ENCODE data around the gene NOP10. TPM values are rescaled to one million over a fixed set of nuclear protein-coding genes. Genes with fewer than 3 reads are reported as not detected.

Gene NOP10
- polyA plus RNA-seq, 1 of the 3 experiments (the other 2 are of a cell fraction) = 440 TPM

- peaks cover 3% of the 10 kb centered on the region for H3F3A ChIP-seq (replicated peaks; ENCODE audit: insufficient read depth)
- POLR2A ChIA-PET = no interaction called here
- no peaks in the 10 kb centered on the region for H4K20me1 ChIP-seq (ENCODE audit: insufficient read depth)
- no peaks in the 10 kb centered on the region for H3K9me2 ChIP-seq
- 80% methylated on average over 2 of the region's 2 CpGs for WGBS (ENCODE audit: low lambda C conversion rate)
- no peak overlapping the region for H3K9ac ChIP-seq
- H3K4me2 ChIP-seq = no peak overlapping the region
- no peaks in the 10 kb centered on the region for H3K27me3 ChIP-seq (ENCODE audit: insufficient read depth)
- H3K4me1 ChIP-seq (ENCODE audit: control insufficient read depth in 1 of 2, insufficient read depth in 2 of 2, low read depth in 1 of 2, low read length in 1 of 2) = no peaks in the 10 kb centered on the region
- TF ChIP-seq GATA2 (CRISPR knock-in tag; IDR thresholded peaks at IDR 0.05) (no peak), ZBTB33 (IDR thresholded peaks at IDR 0.05; ENCODE audit: borderline replicate concordance, low read depth) (no peak), FOXJ3 (CRISPR knock-in tag; IDR thresholded peaks at IDR 0.05) (no peak), FOXM1 (IDR thresholded peaks at IDR 0.05; ENCODE audit: low read depth) (no peak), SMC3 (IDR thresholded peaks at IDR 0.05; ENCODE audit: low read depth, low read length) (no peak), CTCF (IDR thresholded peaks at IDR 0.05) (no peak), IRF3 (IDR thresholded peaks at IDR 0.05; ENCODE audit: low read depth, low read length) (no peak), NFIC (IDR thresholded peaks at IDR 0.05; ENCODE audit: borderline replicate concordance) (no peak), TCF12 (IDR thresholded peaks at IDR 0.05) (no peak), SIN3A (IDR thresholded peaks at IDR 0.05; ENCODE audit: borderline replicate concordance, low read depth, low read length) (no peak), POLR2AphosphoS5 (IDR thresholded peaks at IDR 0.05; ENCODE audit: low read depth, low read length) (no peak)
- TF ChIP-seq, protein P1, sequence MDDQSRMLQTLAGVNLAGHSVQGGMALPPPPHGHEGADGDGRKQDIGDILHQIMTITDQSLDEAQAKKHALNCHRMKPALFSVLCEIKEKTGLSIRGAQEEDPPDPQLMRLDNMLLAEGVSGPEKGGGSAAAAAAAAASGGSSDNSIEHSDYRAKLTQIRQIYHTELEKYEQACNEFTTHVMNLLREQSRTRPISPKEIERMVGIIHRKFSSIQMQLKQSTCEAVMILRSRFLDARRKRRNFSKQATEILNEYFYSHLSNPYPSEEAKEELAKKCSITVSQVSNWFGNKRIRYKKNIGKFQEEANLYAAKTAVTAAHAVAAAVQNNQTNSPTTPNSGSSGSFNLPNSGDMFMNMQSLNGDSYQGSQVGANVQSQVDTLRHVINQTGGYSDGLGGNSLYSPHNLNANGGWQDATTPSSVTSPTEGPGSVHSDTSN (IDR thresholded peaks at IDR 0.05) = no peak
- H3K27ac ChIP-seq (ENCODE audit: low read depth in 2 of 2, low read length in 1 of 2) = no peak overlapping the region
- H2AFZ ChIP-seq (ENCODE audit: low read depth) = no peak overlapping the region
- no peaks in the 10 kb centered on the region for H3K36me3 ChIP-seq (replicated peaks in 1 of 2; ENCODE audit: control insufficient read depth in 1 of 2, insufficient read depth in 2 of 2, low read length in 1 of 2)
- H3K4me3 ChIP-seq (ENCODE audit: low read depth in 2 of 2, low read length in 1 of 2) = no peak overlapping the region
- H3K9me3 ChIP-seq = no peaks in the 10 kb centered on the region
- no peaks in the 10 kb centered on the region for H3K79me2 ChIP-seq (ENCODE audit: insufficient read depth)
- no peak for DNase-seq
- CTCF ChIA-PET = no interaction called here
Measured at GRCh38 chr15:34374816-34375215, 31.9 kb upstream of the NOP10 start.

GRCh38 chr15:34373951-34374350, 31.0 kb upstream of the NOP10 start:
- POLR2A ChIA-PET = no interaction called here
- no peaks in the 10 kb centered on the region for H3K36me3 ChIP-seq (replicated peaks in 1 of 2; ENCODE audit: control insufficient read depth in 1 of 2, insufficient read depth in 2 of 2, low read length in 1 of 2)
- 77% methylated on average over 4 of the region's 8 CpGs for WGBS (ENCODE audit: low lambda C conversion rate)
- TF ChIP-seq EZH2phosphoT487 (IDR thresholded peaks at IDR 0.05; ENCODE audit: borderline replicate concordance, low read depth) = no peak
- no peak for TF ChIP-seq FOXM1 (IDR thresholded peaks at IDR 0.05; ENCODE audit: low read depth)
- TF ChIP-seq RAD21 (IDR thresholded peaks at IDR 0.05; ENCODE audit: low read length) = no peak
- no peak for TF ChIP-seq GATA2 (CRISPR knock-in tag; IDR thresholded peaks at IDR 0.05)
- TF ChIP-seq, protein P2, sequence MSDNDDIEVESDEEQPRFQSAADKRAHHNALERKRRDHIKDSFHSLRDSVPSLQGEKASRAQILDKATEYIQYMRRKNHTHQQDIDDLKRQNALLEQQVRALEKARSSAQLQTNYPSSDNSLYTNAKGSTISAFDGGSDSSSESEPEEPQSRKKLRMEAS (IDR thresholded peaks at IDR 0.05; ENCODE audit: low read depth) = no peak
- no peak for TF ChIP-seq ELF1 (IDR thresholded peaks at IDR 0.05)
- TF ChIP-seq SMC3 (IDR thresholded peaks at IDR 0.05; ENCODE audit: low read depth, low read length) = no peak
- TF ChIP-seq, protein P3, sequence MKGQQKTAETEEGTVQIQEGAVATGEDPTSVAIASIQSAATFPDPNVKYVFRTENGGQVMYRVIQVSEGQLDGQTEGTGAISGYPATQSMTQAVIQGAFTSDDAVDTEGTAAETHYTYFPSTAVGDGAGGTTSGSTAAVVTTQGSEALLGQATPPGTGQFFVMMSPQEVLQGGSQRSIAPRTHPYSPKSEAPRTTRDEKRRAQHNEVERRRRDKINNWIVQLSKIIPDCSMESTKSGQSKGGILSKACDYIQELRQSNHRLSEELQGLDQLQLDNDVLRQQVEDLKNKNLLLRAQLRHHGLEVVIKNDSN (IDR thresholded peaks at IDR 0.05; ENCODE audit: borderline replicate concordance, low read depth) = no peak
- no peak for TF ChIP-seq RFX5 (IDR thresholded peaks at IDR 0.05; ENCODE audit: low read length)
- TF ChIP-seq RXRA (IDR thresholded peaks at IDR 0.05; ENCODE audit: borderline replicate concordance, low read depth) = no peak
- no peak for TF ChIP-seq TEAD4 (IDR thresholded peaks at IDR 0.05; ENCODE audit: borderline replicate concordance, insufficient read depth)
- no peak for TF ChIP-seq RCOR1 (IDR thresholded peaks at IDR 0.05; ENCODE audit: low read length)
- TF ChIP-seq YY1 (IDR thresholded peaks at IDR 0.05; ENCODE audit: low read depth) = no peak
- no peak for TF ChIP-seq CHD2 (IDR thresholded peaks at IDR 0.05; ENCODE audit: low read length, partially characterized antibody)
- no peak for TF ChIP-seq MXI1 (IDR thresholded peaks at IDR 0.05; ENCODE audit: low read depth, low read length)

More at GRCh38 chr15:34373951-34374350, 31.0 kb upstream of the NOP10 start:
- H3K4me2 ChIP-seq = no peak overlapping the region
- H3K4me1 ChIP-seq (ENCODE audit: control insufficient read depth in 1 of 2, insufficient read depth in 2 of 2, low read depth in 1 of 2, low read length in 1 of 2) = no peaks in the 10 kb centered on the region
- DNase-seq = no peak
- H3K9me3 ChIP-seq = no peaks in the 10 kb centered on the region
- H3K4me3 ChIP-seq (ENCODE audit: low read depth in 2 of 2, low read length in 1 of 2) = no peak overlapping the region
- H3F3A ChIP-seq (replicated peaks; ENCODE audit: insufficient read depth) = peaks cover 3% of the 10 kb centered on the region
- no peaks in the 10 kb centered on the region for H4K20me1 ChIP-seq (ENCODE audit: insufficient read depth)
- CTCF ChIA-PET = no interaction called here
- H3K27me3 ChIP-seq (ENCODE audit: insufficient read depth) = no peaks in the 10 kb centered on the region
- no peaks in the 10 kb centered on the region for H3K79me2 ChIP-seq (ENCODE audit: insufficient read depth)
- no peaks in the 10 kb centered on the region for H3K9me2 ChIP-seq
- H2AFZ ChIP-seq (ENCODE audit: low read depth) = no peak overlapping the region
- H3K27ac ChIP-seq (ENCODE audit: low read depth in 2 of 2, low read length in 1 of 2) = no peak overlapping the region
- H3K9ac ChIP-seq = no peak overlapping the region
